GM18868 (cell line): Measurements from ENCODE around the gene DOHH.
"Not testable (repeated sequence)": the region's sequence is repeated elsewhere in the genome, so short reads cannot be mapped to it uniquely, and the experiment has no call there.

Source experiments
- ATAC-seq: cut with Tn5 transposase; IDR thresholded peaks from one replicate; pipeline ENCODE4 v1.9.1; 2021; ENCODE audit warnings: mild to moderate bottlenecking, moderate library complexity; ENCODE audit not compliant: unreplicated experiment

The DOHH gene

DNA sequence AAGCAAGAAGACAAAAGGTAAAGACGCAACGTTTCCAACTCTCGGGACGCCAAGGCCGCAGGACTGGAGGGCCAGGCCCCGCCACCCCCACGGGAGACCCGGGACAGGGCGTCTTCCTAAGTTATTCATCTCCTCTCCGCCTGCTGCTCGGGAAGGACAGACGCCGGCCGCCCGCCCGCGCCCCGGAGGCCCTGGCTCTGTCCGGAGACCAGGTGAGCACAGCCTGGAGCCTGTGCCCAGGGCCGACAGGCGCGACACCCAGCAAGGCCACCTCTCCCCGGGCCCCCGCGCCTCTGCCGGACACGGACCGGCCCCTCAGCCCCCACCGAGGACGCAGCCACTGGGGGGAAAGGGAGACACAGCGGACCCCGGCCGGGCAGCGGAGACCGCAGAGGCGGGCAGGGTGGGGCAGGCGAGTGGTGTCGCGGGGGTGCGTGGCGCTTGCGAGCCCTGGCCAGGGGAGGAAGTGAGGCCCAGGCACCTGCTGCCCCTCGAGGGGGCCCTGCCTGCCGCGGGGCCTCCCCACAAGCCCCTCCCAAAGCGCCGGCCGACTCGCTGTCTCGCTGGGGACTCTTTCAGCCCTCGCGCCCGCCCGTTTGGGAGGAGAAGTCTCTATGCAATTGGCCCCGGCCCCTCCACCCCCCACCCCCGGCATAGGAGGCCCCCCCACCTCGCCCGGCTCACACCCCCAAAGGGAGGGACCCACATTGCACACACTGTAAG is 37.3 kb downstream of the DOHH start:
- ATAC-seq = no peak

DNA sequence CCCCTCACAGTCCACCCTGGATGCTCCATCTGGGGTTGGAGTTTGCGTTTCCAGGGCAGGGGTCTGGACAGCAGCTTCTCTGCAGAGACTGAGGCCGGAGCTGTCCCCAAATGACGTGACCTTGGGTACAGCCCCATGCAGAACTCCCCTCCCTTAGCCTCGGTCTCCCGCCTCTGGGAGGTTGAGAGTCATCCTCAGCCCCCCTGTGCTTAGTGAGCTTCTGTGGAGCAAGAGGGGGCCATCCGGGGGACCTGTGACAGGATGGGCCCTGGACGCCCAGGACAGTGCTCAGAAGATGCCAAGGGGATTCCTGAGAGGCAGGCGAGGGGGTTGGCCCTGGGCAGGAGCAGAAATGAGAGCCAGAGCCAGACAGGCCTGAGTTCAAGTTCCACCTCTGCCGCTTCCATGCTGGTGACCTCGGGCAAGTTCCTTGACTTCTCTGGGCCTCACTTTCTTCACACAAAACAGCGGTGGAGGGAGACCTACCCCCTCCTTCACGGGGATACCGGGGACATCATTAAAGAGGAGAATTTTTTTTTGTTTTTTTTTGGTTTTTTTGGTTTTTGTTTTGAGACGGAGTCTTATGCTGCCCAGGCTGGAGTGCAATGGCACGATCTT is 40.4 kb downstream of the DOHH start:
- no peak for ATAC-seq

DNA sequence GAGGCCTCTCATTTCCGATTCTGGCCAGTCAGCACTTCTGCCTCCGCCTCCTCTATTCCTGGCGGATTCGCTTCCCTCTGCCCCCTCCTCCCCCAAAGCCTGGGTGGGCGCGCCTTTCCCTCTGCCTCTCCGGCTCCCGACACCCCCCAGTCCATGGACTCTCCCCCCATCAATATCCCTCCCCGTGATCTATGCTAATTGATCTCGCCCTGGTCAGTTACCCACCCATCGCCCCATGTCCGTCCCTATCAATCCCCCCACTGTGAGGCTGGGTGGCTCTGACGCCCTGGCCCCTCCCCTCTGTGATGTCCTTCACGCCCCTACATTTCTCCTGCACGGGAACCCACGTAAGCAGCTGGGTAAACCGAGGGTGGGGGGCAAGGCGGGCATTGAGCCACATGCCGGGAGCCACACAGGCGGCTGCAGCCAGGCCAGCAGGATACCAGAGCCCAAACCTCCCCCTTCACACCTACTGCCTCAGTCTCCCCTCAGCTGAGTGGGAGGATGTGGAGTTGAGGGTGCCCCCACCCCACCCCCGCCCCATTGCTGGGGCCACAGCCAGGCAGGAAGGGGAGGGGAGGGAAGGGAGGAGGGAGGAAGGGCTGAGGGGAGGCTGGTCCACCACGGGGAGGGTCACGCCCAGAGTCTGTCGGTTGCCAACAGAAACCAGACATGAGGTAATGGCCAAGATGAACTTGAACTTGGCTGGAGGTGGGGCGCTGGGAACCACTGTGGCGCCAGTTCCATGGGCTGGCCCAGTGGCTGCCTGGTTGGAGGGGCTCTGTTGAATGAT is 41.2 kb downstream of the DOHH start:
- no peak for ATAC-seq

DNA sequence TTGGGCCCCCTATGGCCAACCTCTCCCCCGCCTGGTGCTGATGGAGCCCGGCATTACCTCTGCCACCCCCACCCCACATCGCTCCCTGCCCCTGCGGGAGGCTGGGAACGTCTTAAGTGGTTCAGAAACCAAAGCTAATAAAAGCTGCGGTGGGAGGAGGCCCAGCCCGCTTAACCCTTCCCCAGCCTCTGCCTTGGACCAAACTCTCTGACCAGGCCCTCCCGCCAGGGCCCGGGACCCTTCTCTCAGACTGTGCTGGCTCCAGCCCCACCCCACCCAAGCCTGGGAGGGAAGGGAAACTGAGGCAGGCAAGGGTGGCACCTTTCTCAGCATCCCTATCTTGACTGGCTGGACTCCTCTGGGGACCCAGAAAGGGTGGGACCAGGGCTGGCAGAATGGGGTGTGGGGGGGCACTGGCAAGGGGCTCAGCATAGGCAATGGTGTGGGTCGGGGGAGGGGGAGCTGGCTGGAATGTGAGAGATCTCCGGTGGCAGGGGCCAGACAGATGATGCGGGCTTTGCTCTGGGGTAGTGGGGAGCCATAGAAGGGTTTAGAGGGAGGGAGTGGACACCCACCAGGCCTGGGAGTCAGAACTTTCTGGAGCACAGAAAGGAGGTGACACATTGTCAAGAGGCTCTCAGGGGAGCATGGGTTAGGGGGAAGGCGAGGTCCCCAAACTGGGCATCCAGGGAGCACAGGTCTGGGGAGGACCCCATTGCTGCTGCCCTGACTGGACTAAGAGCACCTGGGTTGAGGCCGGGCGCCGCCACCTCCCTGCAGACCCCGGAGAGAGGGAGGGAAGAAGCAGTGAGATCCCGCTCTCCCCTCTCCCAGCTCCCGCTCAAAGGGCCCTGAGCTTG is 42.0 kb downstream of the DOHH start:
- no peak for ATAC-seq

DNA sequence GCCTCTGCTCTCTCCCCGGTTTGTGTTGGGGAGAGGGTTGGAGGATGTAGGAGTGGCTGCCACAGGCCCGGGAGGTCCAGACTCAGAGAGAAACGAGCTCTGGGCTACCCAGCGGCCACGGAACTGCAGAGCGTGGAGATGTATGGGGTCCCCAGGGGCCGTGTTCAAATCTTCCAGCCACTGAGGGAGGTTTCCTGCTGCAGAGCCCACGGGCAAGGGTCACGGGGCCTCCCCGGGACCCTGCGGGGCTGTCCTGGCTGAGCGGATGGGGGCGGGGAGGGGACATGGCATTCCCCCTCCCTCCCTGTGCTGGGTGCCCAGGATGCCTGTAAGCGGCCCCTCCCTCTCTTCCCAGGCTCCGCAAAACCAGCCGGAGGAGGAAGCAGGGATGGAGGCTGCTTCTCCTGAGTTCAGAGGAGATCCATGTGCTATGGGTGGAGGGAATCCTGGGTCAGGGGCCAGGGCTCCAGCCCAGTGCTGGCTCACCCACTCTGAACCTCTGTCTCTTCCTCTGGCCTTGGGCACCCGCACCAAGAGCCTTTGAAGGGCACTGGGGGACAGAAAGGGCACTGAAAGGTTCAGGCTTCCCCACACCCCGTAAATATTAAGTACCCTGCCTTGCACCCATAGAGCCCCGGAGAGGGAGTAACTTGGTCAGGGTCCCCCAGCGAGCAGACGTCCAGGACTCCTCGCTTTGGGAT is 42.8 kb downstream of the DOHH start:
- no peak for ATAC-seq

DNA sequence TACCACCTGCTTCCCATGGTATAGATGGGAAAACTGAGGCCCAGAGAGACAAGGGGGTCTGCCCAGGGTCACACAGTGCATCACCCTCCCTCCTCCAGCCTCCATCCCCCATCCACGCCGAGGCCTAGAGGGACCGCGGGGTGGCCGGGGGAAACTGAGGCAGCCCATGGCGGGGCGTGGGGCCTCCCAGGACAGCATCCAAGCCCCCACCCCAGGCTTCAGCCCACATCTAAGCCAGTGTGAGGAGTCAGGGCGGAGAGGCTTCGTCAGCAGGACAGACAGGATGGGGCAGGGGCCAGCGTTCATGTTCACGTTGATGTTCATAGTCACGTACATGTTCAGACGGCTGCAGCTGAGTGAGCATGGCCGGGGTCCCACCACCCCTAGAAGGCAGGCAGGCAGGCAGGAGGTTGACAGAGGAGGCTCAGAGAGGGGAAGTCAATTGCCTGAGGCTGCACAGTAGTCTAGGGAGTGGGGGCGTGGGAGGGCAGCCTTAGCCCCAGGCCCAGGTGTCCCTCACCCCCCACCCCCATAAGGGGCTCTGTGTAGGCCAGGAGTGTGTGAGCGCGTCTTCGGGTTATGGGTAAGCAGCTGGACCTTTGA is 43.4 kb downstream of the DOHH start:
- ATAC-seq = no peak

DNA sequence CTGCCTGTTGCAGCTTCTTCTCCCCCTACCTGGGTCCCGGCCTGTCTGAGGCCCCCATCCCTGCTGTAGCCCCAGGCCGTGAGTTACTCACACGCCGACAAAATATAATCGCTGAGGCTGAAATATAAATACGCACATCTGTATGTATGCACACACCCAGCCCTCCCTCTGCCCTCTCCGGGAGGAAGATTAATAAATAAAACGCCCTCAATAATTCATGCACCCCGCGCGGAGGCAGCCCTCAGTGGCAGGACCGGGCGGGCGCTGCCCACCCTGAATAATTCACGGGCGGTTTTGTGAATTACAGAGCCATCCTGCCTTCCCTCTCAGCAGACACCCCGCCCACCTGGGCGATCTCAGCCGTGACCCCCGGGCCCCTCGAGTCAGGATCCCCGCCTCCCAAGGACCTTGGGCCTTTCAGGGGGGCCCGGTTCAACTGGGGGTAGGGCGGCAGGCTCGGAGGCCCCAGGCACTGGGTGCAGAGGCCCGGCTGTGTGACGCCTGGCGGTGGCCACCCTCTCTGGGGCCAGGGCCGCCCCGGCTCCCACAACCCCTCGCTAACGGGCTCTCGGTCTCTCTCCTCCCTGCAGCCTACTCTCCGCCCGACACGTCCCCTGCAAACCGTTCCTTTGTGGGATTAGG is 44.4 kb downstream of the DOHH start:
- no peak for ATAC-seq

DNA sequence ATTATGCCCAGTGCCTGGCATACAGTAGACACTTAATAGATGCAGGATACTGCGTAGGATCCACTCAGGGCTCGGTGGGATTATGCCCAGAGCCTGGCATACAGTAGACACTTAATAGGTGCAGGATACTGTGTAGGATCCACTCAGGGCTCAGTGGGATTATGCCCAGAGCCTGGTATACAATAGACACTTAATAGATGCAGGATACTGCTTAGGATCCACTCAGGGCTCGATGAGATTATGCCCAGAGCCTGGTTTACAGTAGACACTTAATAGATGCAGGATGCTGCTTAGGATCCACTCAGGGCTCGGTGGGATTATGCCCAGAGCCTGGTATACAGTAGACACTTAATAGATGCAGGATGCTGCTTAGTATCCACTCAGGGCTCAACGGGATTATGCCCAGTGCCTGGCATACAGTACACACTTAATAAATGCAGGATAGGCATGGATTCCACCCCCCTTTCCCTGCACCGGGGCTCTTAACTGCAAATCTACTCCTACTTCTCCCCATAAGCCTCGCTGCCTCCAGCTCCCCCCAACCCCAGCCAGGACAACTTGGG is 45.0 kb downstream of the DOHH start:
- no peak for ATAC-seq

DNA sequence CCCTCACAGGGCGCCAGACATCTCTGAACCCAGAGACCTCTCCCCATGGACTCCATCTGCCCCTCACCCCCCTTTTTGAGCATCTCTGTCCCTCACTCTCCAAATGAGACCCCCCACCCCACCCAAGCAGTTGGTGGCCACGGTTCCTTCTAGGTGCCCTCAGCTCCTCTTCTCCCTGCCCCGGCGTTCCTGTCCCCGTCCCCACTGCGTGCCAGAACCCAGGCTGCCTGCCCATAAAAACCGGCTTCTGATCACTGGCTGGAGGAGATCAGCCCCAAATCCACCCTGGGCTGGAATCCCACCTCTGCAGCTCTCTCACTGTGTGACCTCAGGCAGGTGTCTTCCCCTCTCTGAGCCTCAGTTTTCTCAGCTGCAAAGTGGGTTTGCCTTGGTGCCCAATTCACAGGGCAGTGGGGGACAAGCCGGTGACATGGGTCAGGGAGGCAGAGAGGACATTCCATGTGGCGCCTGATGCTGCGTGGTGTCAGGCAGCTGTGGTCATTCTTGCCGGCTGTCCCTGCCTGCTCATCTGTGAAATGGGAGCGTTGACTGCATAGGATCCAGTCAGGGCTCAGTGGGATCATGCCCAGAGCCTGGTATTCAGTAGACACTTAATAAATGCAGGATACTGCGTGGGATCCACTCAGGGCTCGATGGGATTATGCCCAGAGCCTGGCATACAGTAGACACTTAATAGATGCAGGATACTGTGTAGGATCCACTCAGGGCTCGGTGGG is 45.6 kb downstream of the DOHH start:
- ATAC-seq = no peak

DNA sequence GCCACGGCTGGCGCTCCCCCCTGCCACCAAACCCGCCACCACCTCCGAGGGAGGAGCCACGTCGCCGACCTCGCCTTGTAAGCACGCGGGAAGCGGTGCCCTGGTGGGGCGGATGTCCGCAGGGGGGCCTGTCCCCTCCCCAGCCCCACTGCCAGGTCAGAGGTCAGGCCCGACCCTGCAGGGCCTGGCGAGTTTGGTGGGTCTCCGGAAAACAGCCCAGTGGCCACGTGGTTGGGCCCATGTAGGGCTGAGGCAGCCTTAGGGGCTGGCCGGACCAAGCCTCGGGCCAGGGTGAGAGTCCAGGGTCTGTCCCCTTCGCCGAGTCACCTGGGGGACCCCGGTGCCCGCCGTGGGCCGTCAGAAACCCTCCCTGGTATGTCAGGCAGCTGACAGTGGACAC is 46.6 kb downstream of the DOHH start:
- no peak for ATAC-seq

DNA sequence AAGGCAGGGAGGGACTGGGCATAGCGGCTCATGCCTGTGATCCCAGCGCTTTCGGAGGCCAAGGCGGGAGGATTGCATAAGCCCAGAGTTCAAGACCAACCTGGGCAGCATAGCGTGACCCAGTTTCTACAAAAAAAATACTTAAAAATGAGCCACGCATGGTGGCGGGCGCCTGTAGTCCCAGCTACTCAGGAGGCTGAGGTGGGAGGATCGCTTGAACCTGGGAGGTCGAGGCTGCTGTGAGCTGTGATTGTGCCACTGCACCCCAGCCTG is 47.6 kb downstream of the DOHH start:
- ATAC-seq = not testable (repeated sequence)

DNA sequence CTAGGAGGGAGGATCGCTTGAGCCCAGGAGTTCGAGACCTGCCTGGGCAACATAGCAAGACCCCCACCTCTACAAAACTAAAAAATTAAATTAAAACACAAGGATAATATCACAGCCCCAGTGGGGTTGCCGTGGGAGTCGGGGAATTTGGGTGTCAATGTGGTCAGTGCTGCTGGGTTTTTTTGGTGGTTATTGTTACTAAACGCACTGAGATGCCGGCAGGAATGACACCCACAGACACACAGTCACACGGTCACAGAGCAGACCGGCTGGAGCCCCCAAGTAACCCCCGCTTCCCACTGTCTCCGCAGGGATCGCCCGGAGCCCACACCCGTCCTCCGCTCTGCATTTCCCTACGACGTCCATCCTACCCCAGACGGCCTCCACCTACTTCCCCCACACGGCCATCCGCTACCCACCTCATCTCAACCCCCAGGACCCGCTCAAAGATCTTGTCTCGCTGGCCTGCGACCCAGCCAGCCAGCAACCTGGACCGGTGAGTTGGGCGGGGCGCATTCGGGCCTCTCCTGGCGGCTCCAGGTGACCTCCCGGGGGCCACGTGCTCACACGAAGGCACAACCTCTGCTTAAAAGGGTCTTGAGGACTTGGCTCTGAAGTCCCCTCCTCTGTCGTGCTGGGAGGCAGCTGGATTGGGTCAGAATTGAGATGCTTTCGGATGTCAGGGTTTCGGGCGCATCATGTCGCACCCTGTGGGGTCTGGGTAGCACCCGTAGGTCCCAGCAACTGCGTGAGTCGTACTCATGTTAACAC is 48.1 kb downstream of the DOHH start:
- ATAC-seq = no peak

DNA sequence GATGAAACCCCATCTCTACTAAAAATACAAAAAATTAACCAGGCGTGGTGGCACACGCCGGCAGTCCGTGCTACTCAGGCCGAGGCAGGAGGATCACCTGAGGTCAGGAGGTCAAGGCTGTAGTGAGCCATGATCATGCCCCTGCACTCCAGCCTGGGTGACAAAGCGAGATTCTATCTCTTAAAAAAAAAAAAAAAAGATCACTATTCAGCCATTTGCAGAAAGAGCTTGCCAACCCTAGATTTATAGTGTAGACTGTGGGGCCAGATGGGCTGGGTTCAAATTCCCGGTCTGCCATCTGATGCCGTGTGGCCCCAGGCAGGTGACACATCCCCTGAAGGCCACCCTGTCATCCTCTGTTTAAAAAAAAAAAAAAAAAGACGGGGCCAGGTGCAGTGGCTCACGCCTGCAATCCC is 49.0 kb downstream of the DOHH start:
- no peak for ATAC-seq

DNA sequence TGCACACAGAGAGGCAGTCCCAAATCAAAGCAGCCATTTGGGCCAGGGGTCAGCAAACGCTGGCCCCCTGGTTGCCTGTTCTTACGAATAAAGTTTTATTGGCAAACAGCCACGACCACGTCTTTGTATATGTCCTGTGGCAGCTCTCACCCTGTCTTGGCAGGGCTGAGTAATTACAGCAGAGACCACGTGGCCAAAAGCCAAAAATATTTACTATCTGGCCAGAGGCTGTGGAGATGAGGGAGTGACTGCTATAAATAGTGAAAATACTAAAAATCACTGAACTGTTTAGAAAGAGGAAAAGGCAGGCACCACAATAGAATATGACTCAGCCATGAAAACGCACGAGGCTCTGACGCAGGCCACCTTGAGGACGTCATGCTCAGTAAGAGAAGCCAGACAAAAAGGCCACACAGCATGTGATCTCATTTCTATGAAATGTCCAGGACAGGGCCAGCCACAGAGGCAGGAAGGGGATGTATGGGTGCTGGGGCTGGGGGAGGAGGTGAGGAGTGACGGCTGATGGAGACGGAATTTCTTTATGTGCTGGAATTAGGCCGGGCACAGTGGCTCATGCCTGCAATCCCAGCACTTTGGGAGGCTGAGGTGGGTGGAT is 49.6 kb downstream of the DOHH start:
- ATAC-seq = no peak

DNA sequence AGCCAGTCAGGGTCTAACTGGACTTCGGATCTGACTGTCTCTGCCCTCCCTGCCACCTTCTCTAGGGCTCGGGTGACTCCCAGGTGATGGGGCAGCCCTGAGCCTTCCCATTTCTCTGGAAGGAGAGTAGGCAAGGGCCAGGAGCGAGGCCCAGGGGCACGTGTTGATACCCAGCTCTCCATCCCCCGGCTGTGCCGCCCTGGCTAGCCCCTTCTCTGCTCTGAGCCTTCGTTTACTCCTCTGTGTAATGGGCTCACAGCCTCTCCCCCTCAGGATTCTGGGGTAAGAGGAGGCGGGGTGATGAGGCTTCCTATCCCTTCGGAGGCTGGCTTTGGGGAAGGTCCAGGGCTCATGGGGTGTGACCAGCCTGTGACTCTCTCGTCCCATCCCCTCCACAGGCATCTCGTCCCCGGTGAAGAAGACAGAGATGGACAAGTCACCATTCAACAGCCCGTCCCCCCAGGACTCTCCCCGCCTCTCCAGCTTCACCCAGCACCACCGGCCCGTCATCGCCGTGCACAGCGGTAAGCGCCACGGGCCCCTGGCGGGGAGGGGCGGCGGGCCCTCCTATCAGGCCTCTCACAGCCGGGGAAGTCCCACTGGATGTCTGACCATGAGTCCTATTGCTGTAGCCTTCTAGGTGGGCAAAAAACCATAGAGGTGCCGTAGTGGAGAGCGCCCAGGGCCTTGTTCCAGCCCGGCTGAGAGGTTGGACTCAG is 51.7 kb downstream of the DOHH start:
- no peak for ATAC-seq

DNA sequence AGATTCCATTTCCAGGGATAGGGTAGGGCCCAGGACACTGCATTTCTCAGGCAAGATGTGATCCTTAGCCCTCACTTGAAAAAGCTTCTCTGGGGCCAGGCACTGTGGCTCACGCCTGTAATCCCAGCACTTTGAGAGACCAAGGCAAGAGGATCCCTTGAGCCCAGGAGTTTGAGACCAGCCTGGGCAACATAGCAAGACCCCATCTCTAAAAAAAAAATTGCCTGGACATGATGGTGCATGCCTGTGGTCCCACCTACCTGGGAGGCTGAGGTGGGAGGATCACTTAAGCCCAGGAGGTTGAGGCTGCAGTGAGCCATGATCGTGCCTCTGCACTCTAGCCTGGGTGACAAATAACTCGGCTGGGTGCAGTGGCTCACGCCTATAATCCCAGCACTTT is 53.8 kb downstream of the DOHH start:
- not testable (repeated sequence) for ATAC-seq

DNA sequence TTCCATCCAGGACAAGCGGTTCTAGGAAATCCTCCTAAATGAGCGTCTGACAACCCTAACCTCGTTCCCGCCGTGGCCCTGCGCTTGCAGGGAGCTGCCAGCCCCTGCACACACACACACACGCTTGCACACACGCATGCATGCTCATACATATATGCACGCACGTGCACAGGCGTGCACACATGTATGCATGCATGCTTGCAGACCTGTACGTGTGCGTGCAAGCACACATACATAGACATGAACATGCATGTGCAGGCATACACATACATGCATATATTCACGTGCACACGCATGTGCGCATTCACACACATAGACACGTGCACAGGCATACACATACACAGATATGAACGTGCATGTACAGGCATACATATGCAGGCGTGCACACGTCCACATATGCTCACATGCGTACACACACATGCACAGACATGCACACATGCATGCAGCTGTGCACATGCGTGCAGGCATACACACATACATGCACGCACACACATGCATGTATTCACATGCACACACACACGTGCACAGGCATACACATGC is 55.7 kb downstream of the DOHH start:
- no peak for ATAC-seq
